Right forelimb (tissue), 1 donor: ENCODE results near the gene VAV2.

ENCODE experiments used
- DNase-seq: peaks from one replicate; pipeline ENCODE4 v3.0.0-alpha.2; 2018

VAV2 gene

GRCh38 chr9:133830711-133831110 is 161.4 kb downstream of the VAV2 start:
- no peak for DNase-seq

GRCh38 chr9:133830310-133830709 is 161.8 kb downstream of the VAV2 start:
- no peak for DNase-seq

GRCh38 chr9:133828338-133828997 is 163.7 kb downstream of the VAV2 start:
- no peak for DNase-seq

GRCh38 chr9:133826289-133827085 is 165.6 kb downstream of the VAV2 start:
- no peak for DNase-seq

GRCh38 chr9:133825555-133826218 is 166.4 kb downstream of the VAV2 start:
- DNase-seq = no peak

- no peak for DNase-seq
Measured at GRCh38 chr9:133824802-133825186, 167.3 kb downstream of the VAV2 start.

GRCh38 chr9:133824106-133824801 is 167.9 kb downstream of the VAV2 start:
- DNase-seq = no peak

GRCh38 chr9:133823189-133824105 is 168.7 kb downstream of the VAV2 start:
- DNase-seq = no peak

- DNase-seq = no peak
Measured at GRCh38 chr9:133822430-133823065, 169.6 kb downstream of the VAV2 start.

- DNase-seq = no peak
Measured at GRCh38 chr9:133821601-133822429, 170.3 kb downstream of the VAV2 start.

- no peak for DNase-seq
Measured at GRCh38 chr9:133819923-133820322, 172.2 kb downstream of the VAV2 start.

- no peak for DNase-seq
Measured at GRCh38 chr9:133818444-133818843, 173.7 kb downstream of the VAV2 start.

GRCh38 chr9:133815781-133816180 is 176.3 kb downstream of the VAV2 start:
- no peak for DNase-seq

- DNase-seq = no peak
Measured at GRCh38 chr9:133814586-133815208, 177.4 kb downstream of the VAV2 start.

GRCh38 chr9:133813749-133814585 is 178.2 kb downstream of the VAV2 start:
- DNase-seq = peak; percentile 61

- no peak for DNase-seq
Measured at GRCh38 chr9:133812941-133813748, 179.0 kb downstream of the VAV2 start.

GRCh38 chr9:133812077-133812868 is 179.9 kb downstream of the VAV2 start:
- no peak for DNase-seq
